HepG2 (cell line): ENCODE results near the gene ARL15. TPM values are rescaled to one million over a fixed set of nuclear protein-coding genes. Genes with fewer than 3 reads are reported as not detected.

Experiments used
- ATAC-seq: fragments of 200-7000 bp; cut with Tn5 transposase; 3 replicates; pipeline ENCODE4 v1.9.1; 2020; ENCODE audit warnings: mild to moderate bottlenecking, moderate library complexity
- BruUV-seq: library from RNA; stranded (reverse); fragments of 400-500 nt; replicated peaks from 2 replicates; lab custom pipeline; 2021; lab: Mats Ljungman, UMichigan
- CTCF ChIA-PET: fragments of 300-600 bp; formaldehyde crosslinking; extraction: SDS; loops from one replicate; lab custom pipeline; 2021; ENCODE audit warnings: low total read pairs, inconsistent platforms, low intra/inter-chr PET ratio; lab: Yijun Ruan, JAX
- POLR2A ChIA-PET: fragments of 350-600 bp; sonication (Branson Sonifier 250); formaldehyde crosslinking; loops from one replicate; lab custom pipeline; 2020; ENCODE audit warnings: antibody characterized with exemption, inconsistent platforms; lab: Yijun Ruan, JAX
- DNase-seq: peaks from one replicate; pipeline ENCODE4 v3.0.0-alpha.2; 2015; ENCODE audit warnings: low spot score
- FAIRE-seq: peaks from 3 replicates; lab custom pipeline; 2011; peaks lifted over from hg19 to GRCh38; lab: Jason Lieb, UNC
- H2AFZ ChIP-seq: one replicate; pipeline ENCODE4 v1.6.1; 2011; ENCODE audit warnings: low read length, inconsistent platforms
- H3K27ac ChIP-seq: fragments of 300-600 bp; 3 replicates; pipeline ENCODE4 v1.8.0; 2011; ENCODE audit warnings: mixed run types, mild to moderate bottlenecking, mixed read lengths, low read length, inconsistent platforms; ENCODE audit not compliant: insufficient read depth; ENCODE audit errors: extremely low read length
- H3K27me3 ChIP-seq, 2 experiments: fragments of 200-600 bp in 1 of 2; 2 replicates in 1 of 2; 3 replicates in 1 of 2; pipeline versions ENCODE4 v1.6.0 to v1.8.0; 2011; ENCODE audit warnings: low read length in 2 of 2, mild to moderate bottlenecking in 2 of 2, moderate library complexity in 2 of 2, inconsistent platforms in 1 of 2; ENCODE audit not compliant: insufficient read depth in 2 of 2, control insufficient read depth in 1 of 2
- H3K36me3 ChIP-seq, 2 experiments: fragments of 200-600 bp in 1 of 2; replicated peaks in 1 of 2; 2 replicates in 1 of 2; 3 replicates in 1 of 2; pipeline versions ENCODE4 v1.5.1 to v1.8.0; 2011; ENCODE audit warnings: low read length in 2 of 2, inconsistent platforms in 1 of 2; ENCODE audit not compliant: insufficient read depth in 2 of 2, control insufficient read depth in 1 of 2
- H3K4me1 ChIP-seq: 2 replicates; pipeline ENCODE4 v1.5.1; 2012; ENCODE audit warnings: low read length, inconsistent platforms; ENCODE audit not compliant: insufficient read depth
- H3K4me2 ChIP-seq: 2 replicates; pipeline ENCODE4 v1.6.0; 2011; ENCODE audit warnings: low read depth, low read length, inconsistent platforms
- H3K4me3 ChIP-seq, 3 experiments: fragments of 200-600 bp in 1 of 3; sonication (generic), shearing (Covaris generic) in 1 of 3; replicated peaks in 1 of 3; 2 replicates each; pipeline ENCODE4 v1.5.1; 2011 to 2016; ENCODE audit warnings: low read length in 3 of 3, inconsistent platforms in 2 of 3, low read depth in 2 of 3, mild to moderate bottlenecking in 2 of 3, control low read depth in 1 of 3, mixed read lengths in 1 of 3; ENCODE audit not compliant: insufficient read depth in 1 of 3
- H3K79me2 ChIP-seq: one replicate; pipeline ENCODE4 v1.6.1; 2011; ENCODE audit warnings: low read length, inconsistent platforms; ENCODE audit not compliant: insufficient read depth
- H3K9ac ChIP-seq: 2 replicates; pipeline ENCODE4 v1.6.0; 2011; ENCODE audit warnings: mild to moderate bottlenecking, low read depth, low read length, inconsistent platforms; ENCODE audit not compliant: insufficient read depth
- H3K9me3 ChIP-seq: 2 replicates; pipeline ENCODE4 v1.5.1; 2012; ENCODE audit warnings: mild to moderate bottlenecking, low read length
- H4K20me1 ChIP-seq: 2 replicates; pipeline ENCODE4 v1.6.0; 2011; ENCODE audit warnings: inconsistent platforms, mild to moderate bottlenecking, low read length, moderate library complexity; ENCODE audit not compliant: insufficient read depth
- KLF15 ChIP-seq: sonication (generic); formaldehyde crosslinking; IDR thresholded peaks from 2 replicates; pipeline ENCODE4 v1.8.1; 2023; ENCODE audit warnings: borderline replicate concordance, mild to moderate bottlenecking, inconsistent platforms, missing genetic modification reagents, mixed read lengths
- TCF7L2 ChIP-seq: IDR thresholded peaks from 2 replicates; pipeline ENCODE4 v1.6.1; 2011; ENCODE audit warnings: mild to moderate bottlenecking, low read depth, low read length, moderate library complexity
- ZNF260 ChIP-seq: sonication (generic); formaldehyde crosslinking; IDR thresholded peaks from 2 replicates; pipeline ENCODE4 v1.4.0; 2020; ENCODE audit warnings: missing genetic modification reagents, low read depth, mild to moderate bottlenecking, borderline replicate concordance
- WGBS: methylation state at CpG from one replicate; pipeline ENCODE4 v1.1.6; 2017; ENCODE audit warnings: low lambda C conversion rate; 5-methylcytosine and 5-hydroxymethylcytosine counted together
- in situ Hi-C: cut with HindIII; loops from 2 replicates; pipeline ENCODE4 v1.10.0; 2017; ENCODE audit warnings: low pct_unique_long_range_greater_than_20kb; ENCODE audit not compliant: extremely low pct_ligation_motif_present
- intact Hi-C: fragments of 100-400 bp; cut with micrococcal nuclease; formaldehyde crosslinking; loops from one replicate; pipeline ENCODE4 v1.10.0; 2022; ENCODE audit not compliant: unreplicated experiment
- polyA plus RNA-seq, 8 experiments: library from polyadenylated mRNA; depleted of rRNA in 3 of 8; stranded (reverse) in 7 of 8; unstranded in 1 of 8; fragments of >200 nt; fragmentation: Illumina TruSeq in 4 of 8; extraction: Trizol in 4 of 8; gene quantifications; 2 replicates each; pipeline versions ENCODE4 v1.2.1 to v1.2.3, GENCODE V29; 2011 to 2016; ENCODE audit warnings: low read depth in 4 of 8, missing spikeins in 1 of 8, mixed read lengths in 1 of 8; ENCODE audit not compliant: insufficient read depth in 1 of 8
- total RNA-seq, 5 experiments: library from RNA; depleted of rRNA; stranded (reverse); fragments of >200 nt; fragmentation: Illumina TruSeq; extraction: Trizol; gene quantifications; 2 replicates each; pipeline ENCODE4 v1.2.3, GENCODE V29; 2016; ENCODE audit warnings: low read depth in 1 of 5
- TF ChIP-seq, protein P1 (sequence below): sonication (generic); formaldehyde crosslinking; IDR thresholded peaks from 2 replicates; pipeline ENCODE4 v1.4.0; 2020; ENCODE audit warnings: mild to moderate bottlenecking, missing genetic modification reagents
- TF ChIP-seq, protein P2 (sequence below): sonication (generic); formaldehyde crosslinking; IDR thresholded peaks from 2 replicates; pipeline ENCODE4 v1.5.1; 2020; ENCODE audit warnings: mild to moderate bottlenecking, missing genetic modification reagents, moderate library complexity

ARL15 gene
- total and polyA plus RNA-seq, 2 of the 13 experiments (the other 11 are each of a cell fraction or from before 2014, with no cell fraction given) = 2.5 to 7.7 TPM

DNA sequence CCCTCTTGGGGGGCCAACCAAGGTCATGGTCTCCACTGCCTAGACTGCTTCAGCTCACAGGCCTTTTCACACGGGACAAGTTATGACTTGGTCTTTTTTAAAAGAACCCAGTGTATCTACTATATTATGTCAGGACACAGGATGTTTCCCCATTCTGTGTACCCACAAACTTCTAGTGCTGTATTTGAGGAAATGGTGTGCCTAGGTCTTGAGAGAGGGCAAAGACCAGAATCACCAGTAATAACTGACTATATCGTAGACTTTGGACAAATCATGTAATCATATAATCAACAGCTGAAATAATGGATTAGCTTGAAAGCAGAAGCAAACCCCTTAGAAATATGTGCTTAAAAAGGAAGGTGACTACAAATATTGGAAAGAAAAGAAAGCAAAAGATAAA is 133.3 kb downstream of the ARL15 start:
- TF ChIP-seq ZNF260 (CRISPR knock-in tag) (no peak), KLF15 (CRISPR knock-in tag) (no peak), TCF7L2 (no peak)
- TF ChIP-seq, protein P1, sequence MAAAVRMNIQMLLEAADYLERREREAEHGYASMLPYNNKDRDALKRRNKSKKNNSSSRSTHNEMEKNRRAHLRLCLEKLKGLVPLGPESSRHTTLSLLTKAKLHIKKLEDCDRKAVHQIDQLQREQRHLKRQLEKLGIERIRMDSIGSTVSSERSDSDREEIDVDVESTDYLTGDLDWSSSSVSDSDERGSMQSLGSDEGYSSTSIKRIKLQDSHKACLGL (CRISPR knock-in tag) = no peak
- TF ChIP-seq, protein P2, sequence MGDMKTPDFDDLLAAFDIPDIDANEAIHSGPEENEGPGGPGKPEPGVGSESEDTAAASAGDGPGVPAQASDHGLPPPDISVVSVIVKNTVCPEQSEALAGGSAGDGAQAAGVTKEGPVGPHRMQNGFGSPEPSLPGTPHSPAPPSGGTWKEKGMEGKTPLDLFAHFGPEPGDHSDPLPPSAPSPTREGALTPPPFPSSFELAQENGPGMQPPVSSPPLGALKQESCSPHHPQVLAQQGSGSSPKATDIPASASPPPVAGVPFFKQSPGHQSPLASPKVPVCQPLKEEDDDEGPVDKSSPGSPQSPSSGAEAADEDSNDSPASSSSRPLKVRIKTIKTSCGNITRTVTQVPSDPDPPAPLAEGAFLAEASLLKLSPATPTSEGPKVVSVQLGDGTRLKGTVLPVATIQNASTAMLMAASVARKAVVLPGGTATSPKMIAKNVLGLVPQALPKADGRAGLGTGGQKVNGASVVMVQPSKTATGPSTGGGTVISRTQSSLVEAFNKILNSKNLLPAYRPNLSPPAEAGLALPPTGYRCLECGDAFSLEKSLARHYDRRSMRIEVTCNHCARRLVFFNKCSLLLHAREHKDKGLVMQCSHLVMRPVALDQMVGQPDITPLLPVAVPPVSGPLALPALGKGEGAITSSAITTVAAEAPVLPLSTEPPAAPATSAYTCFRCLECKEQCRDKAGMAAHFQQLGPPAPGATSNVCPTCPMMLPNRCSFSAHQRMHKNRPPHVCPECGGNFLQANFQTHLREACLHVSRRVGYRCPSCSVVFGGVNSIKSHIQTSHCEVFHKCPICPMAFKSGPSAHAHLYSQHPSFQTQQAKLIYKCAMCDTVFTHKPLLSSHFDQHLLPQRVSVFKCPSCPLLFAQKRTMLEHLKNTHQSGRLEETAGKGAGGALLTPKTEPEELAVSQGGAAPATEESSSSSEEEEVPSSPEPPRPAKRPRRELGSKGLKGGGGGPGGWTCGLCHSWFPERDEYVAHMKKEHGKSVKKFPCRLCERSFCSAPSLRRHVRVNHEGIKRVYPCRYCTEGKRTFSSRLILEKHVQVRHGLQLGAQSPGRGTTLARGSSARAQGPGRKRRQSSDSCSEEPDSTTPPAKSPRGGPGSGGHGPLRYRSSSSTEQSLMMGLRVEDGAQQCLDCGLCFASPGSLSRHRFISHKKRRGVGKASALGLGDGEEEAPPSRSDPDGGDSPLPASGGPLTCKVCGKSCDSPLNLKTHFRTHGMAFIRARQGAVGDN = no peak
- CTCF ChIA-PET = no interaction called here
- no peak for ATAC-seq
- Histone ChIP-seq H3K9me3 (no peaks in the 10 kb centered on the region), H3K27me3 (no peaks in the 10 kb centered on the region), H2AFZ (no peak overlapping the region), H3K4me3 (no peak overlapping the region), H3K79me2 (no peaks in the 10 kb centered on the region), H4K20me1 (no peaks in the 10 kb centered on the region), H3K36me3 (no peaks in the 10 kb centered on the region), H3K27ac (no peak overlapping the region), H3K4me1 (0 out of 2 replicates have a peak, but pooled peaks cover 7% of the 10 kb centered on the region), H3K4me2 (no peak overlapping the region), H3K9ac (no peak overlapping the region)
- in situ Hi-C loops (no loop called here), intact Hi-C loops (no loop called here)
- DNase-seq = no peak
- POLR2A ChIA-PET = no interaction called here
- no TSS peak for BruUV-seq
- no peak for FAIRE-seq
- WGBS = 73% methylated on average over 2 of the region's 2 CpGs
